HCT116 (cell line): ENCODE results near the gene PDCD10. TPM values are rescaled to one million over a fixed set of nuclear protein-coding genes. Genes with fewer than 3 reads are reported as not detected.

Experiments
- ATAC-seq: fragments of 200-7000 bp; cut with Tn5 transposase; 2 replicates; pipeline ENCODE4 v1.9.1; 2020; ENCODE audit warnings: mild to moderate bottlenecking, moderate library complexity
- BruUV-seq: library from RNA; stranded (reverse); fragments of 400-500 nt; replicated peaks from 2 replicates; lab custom pipeline; 2021; lab: Mats Ljungman, UMichigan
- CTCF ChIA-PET: fragments of 300-600 bp; sonication (Branson Sonifier 250); formaldehyde crosslinking; loops from one replicate; lab custom pipeline; 2021; ENCODE audit warnings: antibody characterized with exemption; lab: Charles Lee
- POLR2A ChIA-PET: fragments of 300-600, 350-600 bp; sonication (Branson Sonifier 250); formaldehyde crosslinking; loops from one replicate; lab custom pipeline; 2021; ENCODE audit warnings: antibody characterized with exemption; lab: Charles Lee
- RAD21 ChIA-PET, 2 experiments: fragments of 300-600 bp; sonication (Branson Sonifier 250); formaldehyde crosslinking; loops; one replicate each; lab custom pipeline; 2023; ENCODE audit warnings: low total read pairs in 2 of 2; ENCODE audit not compliant: uncharacterized antibody in 2 of 2, unreplicated experiment in 2 of 2, low non-redundant PET in 1 of 2; lab: Charles Lee
- DNase-seq: peaks from one replicate; pipeline ENCODE4 v3.0.0-alpha.2; 2010; ENCODE audit warnings: low read depth, low spot score
- H2AFZ ChIP-seq: fragments of 200-600 bp; shearing (Covaris generic), sonication (generic); 2 replicates; pipeline ENCODE4 v1.6.1; 2017; ENCODE audit warnings: low read depth, mixed run types, mixed read lengths, antibody characterized with exemption, low read length; ENCODE audit not compliant: poor library complexity, severe bottlenecking
- H3K27ac ChIP-seq: 2 replicates; pipeline ENCODE4 v1.5.1; 2012; ENCODE audit warnings: low read depth, low read length
- H3K27me3 ChIP-seq: fragments of 200-600 bp; sonication (generic); 2 replicates; pipeline ENCODE4 v1.6.1; 2016; ENCODE audit warnings: mixed run types, low read length, mixed read lengths; ENCODE audit not compliant: insufficient read depth
- H3K36me3 ChIP-seq, 2 experiments: fragments of 200-500 bp in 1 of 2; fragments of 200-600 bp in 1 of 2; sonication (Bioruptor generic) in 1 of 2; sonication (generic) in 1 of 2; 2 replicates each; pipeline versions ENCODE4 v1.5.1 to v1.6.1; 2014 to 2016; ENCODE audit warnings: low read length in 2 of 2, inconsistent platforms in 1 of 2, mixed read lengths in 1 of 2, mixed run types in 1 of 2; ENCODE audit not compliant: insufficient read depth in 2 of 2, control insufficient read depth in 1 of 2
- H3K4me1 ChIP-seq, 2 experiments: fragments of 200-600 bp in 1 of 2; sonication (generic) in 1 of 2; 2 replicates each; pipeline versions ENCODE4 v1.5.1 to v1.6.1; 2012 to 2017; ENCODE audit warnings: low read length in 2 of 2, inconsistent platforms in 1 of 2, mild to moderate bottlenecking in 1 of 2, mixed read lengths in 1 of 2, mixed run types in 1 of 2, moderate library complexity in 1 of 2; ENCODE audit not compliant: insufficient read depth in 2 of 2, control insufficient read depth in 1 of 2
- H3K4me2 ChIP-seq: fragments of 200-600 bp; sonication (generic); 2 replicates; pipeline ENCODE4 v1.6.1; 2017; ENCODE audit warnings: mixed run types, low read length, mixed read lengths
- H3K4me3 ChIP-seq, 2 experiments: fragments of 200-600 bp in 1 of 2; sonication (generic) in 1 of 2; replicated peaks in 1 of 2; 2 replicates each; pipeline ENCODE4 v1.5.1; 2011 to 2016; ENCODE audit warnings: low read length in 2 of 2, control low read depth in 1 of 2, low read depth in 1 of 2, mild to moderate bottlenecking in 1 of 2, mixed read lengths in 1 of 2, mixed run types in 1 of 2
- H3K79me2 ChIP-seq: fragments of 200-600 bp; sonication (generic); 2 replicates; pipeline ENCODE4 v1.6.1; 2017; ENCODE audit warnings: mild to moderate bottlenecking, mixed run types, low read length, moderate library complexity, mixed read lengths; ENCODE audit not compliant: insufficient read depth
- H3K9ac ChIP-seq: fragments of 200-600 bp; sonication (generic); 2 replicates; pipeline ENCODE4 v1.6.1; 2016; ENCODE audit warnings: low read length, mixed read lengths
- H3K9me2 ChIP-seq: fragments of 200-600 bp; sonication (generic), shearing (Covaris generic); 2 replicates; pipeline ENCODE4 v1.6.1; 2017; ENCODE audit warnings: mixed run types, mild to moderate bottlenecking, moderate library complexity; ENCODE audit not compliant: insufficient read depth
- H3K9me3 ChIP-seq, 2 experiments: fragments of 200-500 bp in 1 of 2; fragments of 200-600 bp in 1 of 2; sonication (Bioruptor generic) in 1 of 2; sonication (generic) in 1 of 2; 2 replicates each; pipeline ENCODE4 v1.6.1; 2014 to 2017; ENCODE audit warnings: low read length in 2 of 2, mixed read lengths in 2 of 2, inconsistent platforms in 1 of 2, low read depth in 1 of 2, mild to moderate bottlenecking in 1 of 2, mixed run types in 1 of 2, moderate library complexity in 1 of 2; ENCODE audit not compliant: control insufficient read depth in 1 of 2, insufficient read depth in 1 of 2
- H4K20me1 ChIP-seq: fragments of 200-600 bp; sonication (generic), shearing (Covaris generic); 2 replicates; pipeline ENCODE4 v1.6.1; 2017; ENCODE audit warnings: mixed run types, mild to moderate bottlenecking, moderate library complexity; ENCODE audit not compliant: insufficient read depth
- CEBPB ChIP-seq: IDR thresholded peaks from 2 replicates; pipeline ENCODE4 v1.6.1; 2012; ENCODE audit warnings: low read depth
- EGR1 ChIP-seq: IDR thresholded peaks from 2 replicates; pipeline ENCODE4 v1.6.1; 2012; ENCODE audit warnings: low read depth
- ELF1 ChIP-seq: IDR thresholded peaks from 2 replicates; pipeline ENCODE4 v1.6.1; 2012; ENCODE audit warnings: low read depth, borderline replicate concordance
- EZH2 ChIP-seq: fragments of 200-600 bp; sonication (generic); IDR thresholded peaks from 2 replicates; pipeline ENCODE4 v1.6.1; 2017; ENCODE audit warnings: antibody characterized with exemption, mixed run types
- EZH2phosphoT487 ChIP-seq: fragments of 200-600 bp; IDR thresholded peaks from 2 replicates; pipeline ENCODE4 v1.6.1; 2018; ENCODE audit warnings: antibody characterized with exemption, borderline replicate concordance
- FOSL1 ChIP-seq: IDR thresholded peaks from 2 replicates; pipeline ENCODE4 v1.6.1; 2012; ENCODE audit warnings: low read depth
- JUND ChIP-seq: IDR thresholded peaks from 2 replicates; pipeline ENCODE4 v1.6.1; 2012
- SIN3A ChIP-seq: IDR thresholded peaks from 2 replicates; pipeline ENCODE4 v1.6.1; 2012; ENCODE audit warnings: low read depth
- SRF ChIP-seq: IDR thresholded peaks from 2 replicates; pipeline ENCODE4 v1.6.1; 2012; ENCODE audit warnings: low read depth
- TCF7L2 ChIP-seq: IDR thresholded peaks from 2 replicates; pipeline ENCODE4 v1.7.0; 2011; ENCODE audit warnings: borderline replicate concordance, inconsistent platforms; ENCODE audit not compliant: insufficient read depth, insufficient read length; ENCODE audit errors: extremely low read depth
- ZFX ChIP-seq: fragments of 450-650 bp; IDR thresholded peaks from 2 replicates; pipeline ENCODE4 v1.6.1; 2017
- intact Hi-C: fragments of 100-400 bp; cut with micrococcal nuclease; formaldehyde crosslinking; loops from 2 replicates; pipeline ENCODE4 v1.10.0; 2022
- total RNA-seq: library from RNA; stranded (reverse); gene quantifications from one replicate; pipeline ENCODE4 v1.2.1, GENCODE V29; 2021; ENCODE audit not compliant: unreplicated experiment
- TF ChIP-seq, protein P1 (sequence below), 3 experiments: fragments of 200-600 bp in 1 of 3; sonication (generic) in 1 of 3; IDR thresholded peaks in 2 of 3; conservative IDR thresholded peaks in 1 of 3; 2 replicates each; pipeline ENCODE4 v1.5.1; 2012 to 2017; ENCODE audit warnings: low read depth in 2 of 3, low read length in 2 of 3, antibody characterized with exemption in 1 of 3, borderline replicate concordance in 1 of 3, control low read depth in 1 of 3, mild to moderate bottlenecking in 1 of 3, mixed read lengths in 1 of 3, mixed run types in 1 of 3, moderate library complexity in 1 of 3; ENCODE audit not compliant: insufficient read depth in 1 of 3
- TF ChIP-seq, protein P2 (sequence below): IDR thresholded peaks from 2 replicates; pipeline ENCODE4 v1.6.1; 2012; ENCODE audit warnings: low read depth
- TF ChIP-seq, protein P3 (sequence below): IDR thresholded peaks from 2 replicates; pipeline ENCODE4 v1.6.1; 2012
- TF ChIP-seq, protein P4 (sequence below): IDR thresholded peaks from 2 replicates; pipeline ENCODE4 v1.6.1; 2012

PDCD10 gene
- total RNA-seq, 1 experiment from 2014 or later, result 59.0 TPM

DNA sequence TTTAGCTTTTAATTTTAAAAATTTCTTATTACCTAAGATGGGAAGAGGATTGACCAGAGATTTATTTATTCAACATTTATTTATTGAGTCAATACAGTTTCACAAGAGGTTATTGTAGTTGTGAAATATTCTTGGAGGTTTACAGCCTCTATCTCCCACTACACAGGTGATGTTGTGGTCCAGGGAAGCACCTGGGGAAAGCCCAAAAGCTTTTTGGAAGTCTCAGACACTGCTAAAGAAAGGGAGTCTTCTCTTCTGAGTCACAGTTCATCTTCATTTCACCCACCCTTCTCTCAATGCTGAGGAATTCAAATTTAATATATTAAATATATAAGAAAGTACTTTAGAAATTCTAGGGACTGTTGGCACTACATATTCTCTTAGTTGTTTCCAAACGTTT is 42.7 kb upstream of the PDCD10 start:
- no TSS peak for BruUV-seq
- H3K79me2 ChIP-seq, result no peaks in the 10 kb centered on the region
- peaks cover 0 to 5% of the 10 kb centered on the region in 2 experiments; a peak in 1 of 4 replicates for H3K9me3 ChIP-seq
- no peaks in the 10 kb centered on the region for H3K27me3 ChIP-seq
- H3K9me2 ChIP-seq, result no peaks in the 10 kb centered on the region; the same call in 1 of the 2 replicates
- DNase-seq (no peak), ATAC-seq (no peak)
- intact Hi-C loops, result no loop called here
- no peak overlapping the region for H3K9ac ChIP-seq
- TF ChIP-seq SIN3A, result no peak
- TF ChIP-seq TCF7L2, result no peak
- TF ChIP-seq, protein P1, sequence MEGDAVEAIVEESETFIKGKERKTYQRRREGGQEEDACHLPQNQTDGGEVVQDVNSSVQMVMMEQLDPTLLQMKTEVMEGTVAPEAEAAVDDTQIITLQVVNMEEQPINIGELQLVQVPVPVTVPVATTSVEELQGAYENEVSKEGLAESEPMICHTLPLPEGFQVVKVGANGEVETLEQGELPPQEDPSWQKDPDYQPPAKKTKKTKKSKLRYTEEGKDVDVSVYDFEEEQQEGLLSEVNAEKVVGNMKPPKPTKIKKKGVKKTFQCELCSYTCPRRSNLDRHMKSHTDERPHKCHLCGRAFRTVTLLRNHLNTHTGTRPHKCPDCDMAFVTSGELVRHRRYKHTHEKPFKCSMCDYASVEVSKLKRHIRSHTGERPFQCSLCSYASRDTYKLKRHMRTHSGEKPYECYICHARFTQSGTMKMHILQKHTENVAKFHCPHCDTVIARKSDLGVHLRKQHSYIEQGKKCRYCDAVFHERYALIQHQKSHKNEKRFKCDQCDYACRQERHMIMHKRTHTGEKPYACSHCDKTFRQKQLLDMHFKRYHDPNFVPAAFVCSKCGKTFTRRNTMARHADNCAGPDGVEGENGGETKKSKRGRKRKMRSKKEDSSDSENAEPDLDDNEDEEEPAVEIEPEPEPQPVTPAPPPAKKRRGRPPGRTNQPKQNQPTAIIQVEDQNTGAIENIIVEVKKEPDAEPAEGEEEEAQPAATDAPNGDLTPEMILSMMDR (IDR thresholded peaks at IDR 0.05 in 2 of 3, conservative IDR thresholded peaks at IDR 0.05 in 1 of 3; ENCODE audit: borderline replicate concordance in 1 of 3, insufficient read depth in 1 of 3, low read depth in 2 of 3, low read length in 2 of 3), result no peak
- TF ChIP-seq, protein P2, sequence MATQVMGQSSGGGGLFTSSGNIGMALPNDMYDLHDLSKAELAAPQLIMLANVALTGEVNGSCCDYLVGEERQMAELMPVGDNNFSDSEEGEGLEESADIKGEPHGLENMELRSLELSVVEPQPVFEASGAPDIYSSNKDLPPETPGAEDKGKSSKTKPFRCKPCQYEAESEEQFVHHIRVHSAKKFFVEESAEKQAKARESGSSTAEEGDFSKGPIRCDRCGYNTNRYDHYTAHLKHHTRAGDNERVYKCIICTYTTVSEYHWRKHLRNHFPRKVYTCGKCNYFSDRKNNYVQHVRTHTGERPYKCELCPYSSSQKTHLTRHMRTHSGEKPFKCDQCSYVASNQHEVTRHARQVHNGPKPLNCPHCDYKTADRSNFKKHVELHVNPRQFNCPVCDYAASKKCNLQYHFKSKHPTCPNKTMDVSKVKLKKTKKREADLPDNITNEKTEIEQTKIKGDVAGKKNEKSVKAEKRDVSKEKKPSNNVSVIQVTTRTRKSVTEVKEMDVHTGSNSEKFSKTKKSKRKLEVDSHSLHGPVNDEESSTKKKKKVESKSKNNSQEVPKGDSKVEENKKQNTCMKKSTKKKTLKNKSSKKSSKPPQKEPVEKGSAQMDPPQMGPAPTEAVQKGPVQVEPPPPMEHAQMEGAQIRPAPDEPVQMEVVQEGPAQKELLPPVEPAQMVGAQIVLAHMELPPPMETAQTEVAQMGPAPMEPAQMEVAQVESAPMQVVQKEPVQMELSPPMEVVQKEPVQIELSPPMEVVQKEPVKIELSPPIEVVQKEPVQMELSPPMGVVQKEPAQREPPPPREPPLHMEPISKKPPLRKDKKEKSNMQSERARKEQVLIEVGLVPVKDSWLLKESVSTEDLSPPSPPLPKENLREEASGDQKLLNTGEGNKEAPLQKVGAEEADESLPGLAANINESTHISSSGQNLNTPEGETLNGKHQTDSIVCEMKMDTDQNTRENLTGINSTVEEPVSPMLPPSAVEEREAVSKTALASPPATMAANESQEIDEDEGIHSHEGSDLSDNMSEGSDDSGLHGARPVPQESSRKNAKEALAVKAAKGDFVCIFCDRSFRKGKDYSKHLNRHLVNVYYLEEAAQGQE, result no peak
- TF ChIP-seq, protein P3, sequence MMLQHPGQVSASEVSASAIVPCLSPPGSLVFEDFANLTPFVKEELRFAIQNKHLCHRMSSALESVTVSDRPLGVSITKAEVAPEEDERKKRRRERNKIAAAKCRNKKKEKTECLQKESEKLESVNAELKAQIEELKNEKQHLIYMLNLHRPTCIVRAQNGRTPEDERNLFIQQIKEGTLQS, result no peak
- no peak for TF ChIP-seq JUND
- TF ChIP-seq EGR1, result no peak
- TF ChIP-seq ELF1, result no peak
- TF ChIP-seq EZH2phosphoT487, result no peak
- TF ChIP-seq CEBPB, result no peak
- TF ChIP-seq EZH2, result no peak
- TF ChIP-seq FOSL1, result no peak
- TF ChIP-seq ZFX, result no peak
- TF ChIP-seq SRF, result no peak
- TF ChIP-seq, protein P4, sequence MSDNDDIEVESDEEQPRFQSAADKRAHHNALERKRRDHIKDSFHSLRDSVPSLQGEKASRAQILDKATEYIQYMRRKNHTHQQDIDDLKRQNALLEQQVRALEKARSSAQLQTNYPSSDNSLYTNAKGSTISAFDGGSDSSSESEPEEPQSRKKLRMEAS, result no peak
- ChIA-PET CTCF (no interaction called here), POLR2A (no interaction called here), RAD21 (no interaction called here)
- H3K27ac ChIP-seq, result no peak overlapping the region
- no peaks in the 10 kb centered on the region for H4K20me1 ChIP-seq
- H3K4me1 ChIP-seq, result no peaks in the 10 kb centered on the region
- H3K4me2 ChIP-seq, result no peak overlapping the region
- H3K4me3 ChIP-seq, result no peak overlapping the region
- no peak overlapping the region for H2AFZ ChIP-seq
- H3K36me3 ChIP-seq, result no peaks in the 10 kb centered on the region
